HUES64 (cell line): Measurements from ENCODE around the gene SVIL.
"Not testable (repeated sequence)": the region's sequence is repeated elsewhere in the genome, so short reads cannot be mapped to it uniquely, and the experiment has no call there.

ENCODE experiments used
- H3K27ac ChIP-seq: 2 replicates; pipeline ENCODE4 v1.7.0; 2013; ENCODE audit warnings: low read depth, low read length, inconsistent platforms
- H3K27me3 ChIP-seq: 2 replicates; pipeline ENCODE4 v1.6.1; 2013; ENCODE audit warnings: mild to moderate bottlenecking, low read length; ENCODE audit not compliant: insufficient read depth
- H3K36me3 ChIP-seq: 2 replicates; pipeline ENCODE4 v1.6.1; 2013; ENCODE audit warnings: mild to moderate bottlenecking, low read length; ENCODE audit not compliant: insufficient read depth
- H3K4me1 ChIP-seq: 2 replicates; pipeline ENCODE4 v1.6.1; 2013; ENCODE audit warnings: mild to moderate bottlenecking, low read length, moderate library complexity; ENCODE audit not compliant: insufficient read depth
- H3K4me3 ChIP-seq: 2 replicates; pipeline ENCODE4 v1.5.1; 2013; ENCODE audit warnings: mild to moderate bottlenecking, low read length, moderate library complexity
- H3K9ac ChIP-seq: 2 replicates; pipeline ENCODE4 v1.6.1; 2013; ENCODE audit warnings: mild to moderate bottlenecking, low read depth, low read length
- H3K9me3 ChIP-seq: 2 replicates; pipeline ENCODE4 v1.6.1; 2013; ENCODE audit warnings: low read depth, low read length; ENCODE audit not compliant: insufficient read depth
- WGBS: fragments of 150-250, 120-280 bp; methylation state at CpG from one replicate; pipeline ENCODE4 v1.1.7; 2013; ENCODE audit warnings: missing lambda C conversion rate; 5-methylcytosine and 5-hydroxymethylcytosine counted together

Gene SVIL

GRCh38 chr10:29611781-29612381 is 22.9 kb downstream of the SVIL start:
- Histone ChIP-seq H3K36me3 (no peaks in the 10 kb centered on the region), H3K9me3 (peaks cover 5% of the 10 kb centered on the region; the same call in 1 of the 2 replicates), H3K9ac (no peak overlapping the region), H3K27ac (no peak overlapping the region), H3K4me1 (no peaks in the 10 kb centered on the region), H3K4me3 (no peak overlapping the region), H3K27me3 (no peaks in the 10 kb centered on the region)
- WGBS: 93% methylated on average over 6 of the region's 6 CpGs

GRCh38 chr10:29610876-29611647 is 23.7 kb downstream of the SVIL start:
- Histone ChIP-seq H3K4me1 (no peaks in the 10 kb centered on the region), H3K27ac (no peak overlapping the region), H3K36me3 (no peaks in the 10 kb centered on the region), H3K4me3 (no peak overlapping the region), H3K27me3 (no peaks in the 10 kb centered on the region), H3K9ac (no peak overlapping the region), H3K9me3 (peaks cover 5% of the 10 kb centered on the region; the same call in 1 of the 2 replicates)
- 92% methylated on average over 10 of the region's 10 CpGs for WGBS

- not testable (repeated sequence) for H3K4me3 ChIP-seq, H3K36me3 ChIP-seq, H3K27ac ChIP-seq, H3K27me3 ChIP-seq, H3K9me3 ChIP-seq, H3K4me1 ChIP-seq, H3K9ac ChIP-seq
- 94% methylated on average over 3 of the region's 3 CpGs for WGBS
Observed at GRCh38 chr10:29610331-29610730, 24.4 kb downstream of the SVIL start.

- WGBS: 94% methylated on average over 3 of the region's 3 CpGs
Observed at GRCh38 chr10:29609696-29610095, 25.1 kb downstream of the SVIL start.

GRCh38 chr10:29608476-29609301 is 26.1 kb downstream of the SVIL start:
- no peak overlapping the region for H3K27ac ChIP-seq
- no peaks in the 10 kb centered on the region for H3K36me3 ChIP-seq
- peaks cover under 1% of the 10 kb centered on the region; the same call in 1 of the 2 replicates for H3K4me1 ChIP-seq
- H3K9ac ChIP-seq: no peak overlapping the region
- 85% methylated on average over 11 of the region's 11 CpGs for WGBS
- H3K4me3 ChIP-seq: no peak overlapping the region
- peaks cover 5% of the 10 kb centered on the region; the same call in 1 of the 2 replicates for H3K9me3 ChIP-seq
- H3K27me3 ChIP-seq: no peaks in the 10 kb centered on the region

More at GRCh38 chr10:29609696-29610095, 25.1 kb downstream of the SVIL start:
- Histone ChIP-seq H3K27ac (no peak overlapping the region), H3K36me3 (no peaks in the 10 kb centered on the region), H3K4me3 (no peak overlapping the region), H3K4me1 (no peaks in the 10 kb centered on the region), H3K27me3 (no peaks in the 10 kb centered on the region), H3K9me3 (peaks cover 5% of the 10 kb centered on the region; the same call in 1 of the 2 replicates), H3K9ac (no peak overlapping the region)

GRCh38 chr10:29608062-29608461 is 26.7 kb downstream of the SVIL start:
- 62% methylated on average over 4 of the region's 4 CpGs for WGBS

GRCh38 chr10:29607576-29607975 is 27.2 kb downstream of the SVIL start:
- H3K9me3 ChIP-seq: peaks cover 5% of the 10 kb centered on the region; the same call in 1 of the 2 replicates
- H3K27me3 ChIP-seq: no peaks in the 10 kb centered on the region
- peaks cover 9% of the 10 kb centered on the region for H3K4me1 ChIP-seq
- no peak overlapping the region for H3K4me3 ChIP-seq
- no peak overlapping the region for H3K9ac ChIP-seq
- WGBS: 93% methylated on average over 3 of the region's 4 CpGs
- no peaks in the 10 kb centered on the region for H3K36me3 ChIP-seq
- no peak overlapping the region for H3K27ac ChIP-seq

More at GRCh38 chr10:29608062-29608461, 26.7 kb downstream of the SVIL start:
- Histone ChIP-seq H3K27ac (no peak overlapping the region), H3K9me3 (peaks cover 5% of the 10 kb centered on the region; the same call in 1 of the 2 replicates), H3K9ac (no peak overlapping the region), H3K4me3 (no peak overlapping the region), H3K36me3 (no peaks in the 10 kb centered on the region), H3K27me3 (no peaks in the 10 kb centered on the region), H3K4me1 (peaks cover 6% of the 10 kb centered on the region)

- WGBS: 86% methylated on average over 6 of the region's 7 CpGs
- not testable (repeated sequence) for H3K9me3 ChIP-seq
Observed at GRCh38 chr10:29606693-29607092, 28.1 kb downstream of the SVIL start.

GRCh38 chr10:29604291-29604825 is 30.4 kb downstream of the SVIL start:
- Histone ChIP-seq H3K9ac (no peak overlapping the region), H3K27ac (no peak overlapping the region), H3K36me3 (no peaks in the 10 kb centered on the region), H3K4me3 (no peak overlapping the region), H3K4me1 (peaks cover 9% of the 10 kb centered on the region), H3K27me3 (no peaks in the 10 kb centered on the region), H3K9me3 (peaks cover 5% of the 10 kb centered on the region; the same call in 1 of the 2 replicates)
- WGBS: 95% methylated on average over 8 of the region's 9 CpGs

More at GRCh38 chr10:29606693-29607092, 28.1 kb downstream of the SVIL start:
- H3K36me3 ChIP-seq, H3K27ac ChIP-seq, H3K4me3 ChIP-seq, H3K4me1 ChIP-seq, H3K27me3 ChIP-seq, H3K9ac ChIP-seq: not testable (repeated sequence)

GRCh38 chr10:29603223-29603896 is 31.4 kb downstream of the SVIL start:
- Histone ChIP-seq H3K9ac (no peak overlapping the region), H3K4me3 (no peak overlapping the region), H3K9me3 (no peaks in the 10 kb centered on the region), H3K36me3 (no peaks in the 10 kb centered on the region), H3K27me3 (no peaks in the 10 kb centered on the region), H3K4me1 (peaks cover 9% of the 10 kb centered on the region), H3K27ac (no peak overlapping the region)
- 88% methylated on average over 1 of the region's 3 CpGs for WGBS
